Embryonic facial prominence (tissue), 1 donor: Measurements from ENCODE around the gene KCNA4.
"Not testable (repeated sequence)": the region's sequence is repeated elsewhere in the genome, so short reads cannot be mapped to it uniquely, and the experiment has no call there.

ENCODE experiments used
- DNase-seq: peaks from one replicate; pipeline ENCODE4 v3.0.0-alpha.2; 2016; ENCODE audit errors: extremely low spot score

Gene KCNA4

DNA sequence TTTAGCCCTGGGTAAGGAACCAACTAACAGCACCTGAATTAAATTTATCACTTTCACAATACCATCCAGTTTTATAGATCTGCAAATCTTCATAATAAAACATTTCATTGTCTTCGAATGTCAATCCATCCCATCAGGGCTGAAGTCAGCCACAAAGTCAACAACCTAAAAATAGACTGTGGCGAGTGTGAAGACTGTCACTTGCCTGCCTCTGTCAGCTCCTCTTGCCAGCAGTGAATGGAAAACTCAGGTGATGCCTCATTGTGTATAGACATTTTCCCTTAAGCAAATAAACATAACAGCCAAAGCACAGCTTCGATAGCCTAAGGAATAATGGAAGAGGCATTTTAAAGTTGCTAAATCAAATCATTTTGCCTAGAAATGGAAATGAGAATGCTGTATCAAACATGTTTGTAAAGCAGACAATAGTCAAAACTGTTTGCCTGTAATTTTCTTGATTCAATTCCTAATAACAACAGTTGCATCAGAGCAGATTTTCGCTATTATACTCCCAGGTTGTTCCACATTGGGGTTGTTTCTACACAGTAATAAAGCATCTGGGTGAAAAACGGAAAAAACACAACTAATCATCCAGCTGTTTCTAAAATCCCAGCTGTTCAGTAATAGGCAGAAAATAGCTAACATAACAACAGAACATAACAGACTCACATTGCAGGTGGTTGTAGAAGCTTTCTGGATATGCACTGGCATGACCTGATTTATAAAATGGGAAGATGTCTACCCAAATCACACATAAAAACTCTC, 15.7 kb downstream of the KCNA4 start:
- DNase-seq = no peak

- no peak for DNase-seq
Observed at GRCh38 chr11:29996016-29996415, 20.8 kb downstream of the KCNA4 start.

- no peak for DNase-seq
Observed at GRCh38 chr11:29989174-29989970, 27.5 kb downstream of the KCNA4 start.

GRCh38 chr11:29985248-29985647, 31.6 kb downstream of the KCNA4 start:
- no peak for DNase-seq

GRCh38 chr11:29984544-29984943, 32.3 kb downstream of the KCNA4 start:
- no peak for DNase-seq

DNA sequence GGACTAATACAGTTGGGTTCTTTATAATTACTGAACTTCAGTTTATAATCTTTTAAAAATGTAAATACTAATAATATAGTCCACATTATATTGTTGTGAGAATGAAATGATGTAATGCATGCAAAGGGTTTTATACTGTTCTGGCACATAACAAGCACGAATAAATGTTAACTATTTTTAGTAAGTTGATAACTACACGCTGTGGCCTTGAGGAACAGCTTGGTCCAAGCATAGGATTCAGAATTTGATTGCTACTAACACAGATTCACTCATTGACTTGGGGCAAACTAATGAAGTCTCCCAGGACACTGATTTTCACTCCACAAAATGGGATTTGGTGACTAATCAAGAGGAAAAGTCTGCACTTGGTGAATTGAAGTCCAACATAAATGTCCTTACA, 38.3 kb downstream of the KCNA4 start:
- no peak for DNase-seq

GRCh38 chr11:29975580-29975979, 41.2 kb downstream of the KCNA4 start:
- DNase-seq = not testable (repeated sequence)

- no peak for DNase-seq
Observed at GRCh38 chr11:29963796-29964195, 53.0 kb downstream of the KCNA4 start.

- DNase-seq = no peak
Observed at GRCh38 chr11:29963036-29963435, 53.8 kb downstream of the KCNA4 start.

GRCh38 chr11:29962243-29962642, 54.6 kb downstream of the KCNA4 start:
- no peak for DNase-seq
